ENCODE data around the gene ICAM2. TPM values are rescaled to one million over a fixed set of nuclear protein-coding genes. Genes with fewer than 3 reads are reported as not detected.
"Not testable (repeated sequence)": the region's sequence is repeated elsewhere in the genome, so short reads cannot be mapped to it uniquely, and the experiment has no call there.

The ICAM2 gene
- total RNA-seq, 4 donors from 2014 or later, result 18.0 to 95.1 (median 36.3) TPM

GRCh38 chr17:64015447-64015846 is 5.0 kb downstream of the ICAM2 start:
- H3K27me3 ChIP-seq, result no peaks in the 10 kb centered on the region
- no peak overlapping the region for H3K27ac ChIP-seq
- no peaks in the 10 kb centered on the region for H3K9me3 ChIP-seq
- WGBS, 2 donors, result 93 to 94% methylated on average over 6 of the region's 6 CpGs
- DNase-seq (ENCODE audit: low spot score in 2 of 2), result no peak
- H3K36me3 ChIP-seq, result no peaks in the 10 kb centered on the region
- H3K4me3 ChIP-seq, result no peak overlapping the region
- TF ChIP-seq CTCF (IDR thresholded peaks at IDR 0.05) (no peak), EP300 (IDR thresholded peaks at IDR 0.05) (no peak), POLR2A (IDR thresholded peaks at IDR 0.05) (no peak)
- H3K4me1 ChIP-seq, result peaks cover 0 to 8% (median 3%) of the 10 kb centered on the region in 4 donors

- Histone ChIP-seq H3K4me1 (peaks cover 0 to 33% (median 11%) of the 10 kb centered on the region in 4 donors), H3K9me3 (no peaks in the 10 kb centered on the region), H3K36me3 (no peaks in the 10 kb centered on the region), H3K27ac (peak overlapping the region in 1 of 4 donors; percentile 13), H3K27me3 (no peaks in the 10 kb centered on the region), H3K4me3 (no peak overlapping the region)
- TF ChIP-seq POLR2A (IDR thresholded peaks at IDR 0.05), result no peak
- WGBS, 2 donors, result 55 to 59% methylated on average over 8 of the region's 8 CpGs
- DNase-seq (ENCODE audit: low spot score in 2 of 2), result no peak
Measured at GRCh38 chr17:64009571-64010402, 10.6 kb downstream of the ICAM2 start.

DNA sequence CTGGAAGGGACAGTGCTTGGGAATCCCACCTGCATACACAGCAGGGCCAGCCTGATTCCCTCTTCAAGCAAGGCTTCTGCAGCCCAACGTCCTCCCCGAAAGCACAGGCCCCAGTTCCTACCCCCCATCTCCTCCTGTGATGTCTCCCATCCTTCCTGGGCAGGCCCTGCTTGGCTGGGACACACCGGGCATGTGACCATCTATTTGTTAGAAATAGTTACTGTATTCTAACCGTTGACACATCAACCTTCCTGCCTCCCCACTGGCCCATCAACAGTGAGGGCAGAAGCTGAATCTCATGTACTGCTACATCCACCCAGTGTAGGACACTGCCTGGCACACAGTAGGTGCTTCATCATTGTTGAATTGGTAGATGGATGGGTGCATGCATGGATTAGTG is 11.6 kb downstream of the ICAM2 start:
- H3K27me3 ChIP-seq, result no peaks in the 10 kb centered on the region
- H3K27ac ChIP-seq, result no peak overlapping the region
- no peaks in the 10 kb centered on the region for H3K9me3 ChIP-seq
- TF ChIP-seq EP300 (IDR thresholded peaks at IDR 0.05) (no peak), POLR2A (IDR thresholded peaks at IDR 0.05) (no peak), CTCF (IDR thresholded peaks at IDR 0.05) (no peak)
- WGBS, 2 donors, result 50 to 54% methylated on average over 4 of the region's 4 CpGs
- no peak for DNase-seq (ENCODE audit: low spot score in 2 of 2)
- no peaks in the 10 kb centered on the region for H3K36me3 ChIP-seq
- H3K4me1 ChIP-seq, result peaks cover 0 to 33% (median 11%) of the 10 kb centered on the region in 4 donors
- no peak overlapping the region for H3K4me3 ChIP-seq

- Histone ChIP-seq H3K4me3 (no peak overlapping the region), H3K27ac (no peak overlapping the region), H3K36me3 (no peaks in the 10 kb centered on the region), H3K4me1 (peaks cover 0 to 33% (median 11%) of the 10 kb centered on the region in 4 donors), H3K27me3 (no peaks in the 10 kb centered on the region), H3K9me3 (no peaks in the 10 kb centered on the region)
- DNase-seq (ENCODE audit: low spot score in 2 of 2), result no peak
- 75 to 83% methylated on average over 5 of the region's 5 CpGs for WGBS, 2 donors
- TF ChIP-seq POLR2A (IDR thresholded peaks at IDR 0.05), result no peak
- no peak for TF ChIP-seq EP300 (IDR thresholded peaks at IDR 0.05)
- no peak for TF ChIP-seq CTCF (IDR thresholded peaks at IDR 0.05)
Measured at GRCh38 chr17:64008346-64008745, 12.1 kb downstream of the ICAM2 start.

GRCh38 chr17:64007838-64008282 is 12.6 kb downstream of the ICAM2 start:
- H3K27ac ChIP-seq, result no peak overlapping the region
- TF ChIP-seq EP300 (IDR thresholded peaks at IDR 0.05) (peak in 1 of 2 donors; percentile 54), POLR2A (IDR thresholded peaks at IDR 0.05) (no peak), CTCF (IDR thresholded peaks at IDR 0.05) (no peak)
- no peak for DNase-seq (ENCODE audit: low spot score in 2 of 2)

GRCh38 chr17:64007089-64007837 is 13.2 kb downstream of the ICAM2 start:
- not testable (repeated sequence) for H3K36me3 ChIP-seq; DNase-seq (ENCODE audit: low spot score in 2 of 2); H3K4me3 ChIP-seq; H3K27me3 ChIP-seq; H3K9me3 ChIP-seq; H3K27ac ChIP-seq
- peaks cover 0 to 33% (median 11%) of the 10 kb centered on the region in 4 donors for H3K4me1 ChIP-seq
- 83 to 88% methylated on average over 5 of the region's 5 CpGs for WGBS, 2 donors

More at GRCh38 chr17:64007838-64008282, 12.6 kb downstream of the ICAM2 start:
- Histone ChIP-seq H3K27me3 (no peaks in the 10 kb centered on the region), H3K9me3 (no peaks in the 10 kb centered on the region), H3K4me1 (peaks cover 0 to 33% (median 11%) of the 10 kb centered on the region in 4 donors), H3K4me3 (no peak overlapping the region), H3K36me3 (no peaks in the 10 kb centered on the region)
- WGBS, 2 donors, result 34 to 37% methylated on average over 5 of the region's 5 CpGs

Data from tibial nerve (tissue), 4 donors.